Astrocyte (in vitro differentiated cells and primary cell): ENCODE data around the gene RBBP9.

Experiments used
- CTCF ChIP-seq: IDR thresholded peaks from 2 replicates; pipeline ENCODE4 v1.5.1; 2011; ENCODE audit warnings: low read depth, mild to moderate bottlenecking, inconsistent platforms, low read length, moderate library complexity; ENCODE audit not compliant: insufficient read depth
- EZH2 ChIP-seq: IDR thresholded peaks from 2 replicates; pipeline ENCODE4 v1.6.1; 2012; ENCODE audit warnings: mild to moderate bottlenecking, low read length, inconsistent platforms; ENCODE audit not compliant: insufficient read depth

GRCh38 chr20:18496740-18497592 lies at the start of gene RBBP9:
- TF ChIP-seq CTCF (no peak), EZH2 (no peak)
